ENCODE measurements around the gene TSKS.

- TF ChIP-seq CTCF (conservative IDR thresholded peaks at IDR 0.05; ENCODE audit: low read length) = no peak
- TF ChIP-seq EZH2phosphoT487 (IDR thresholded peaks at IDR 0.05; ENCODE audit: borderline replicate concordance, low read depth, low read length) = no peak
These were observed 7.2 kb downstream of the TSKS start for GRCh38 chr19:49755956-49756355.

All from OCI-LY7 (cell line).